Ascending aorta (tissue), 2 donors: Measurements from ENCODE around the gene WDR70. TPM values are rescaled to one million over a fixed set of nuclear protein-coding genes. Genes with fewer than 3 reads are reported as not detected.

Source experiments
- DNase-seq, 2 donors: peaks; one replicate each; pipeline ENCODE4 v3.0.0-alpha.2; 2019; ENCODE audit warnings: low spot score in 2 of 2
- H3K27ac ChIP-seq, 2 donors: fragments of 200-600 bp; sonication (generic); one replicate each; pipeline ENCODE4 v1.5.1; 2016 to 2017; ENCODE audit warnings: mild to moderate bottlenecking in 1 of 2
- H3K27me3 ChIP-seq: fragments of 200-600 bp; sonication (generic); one replicate; pipeline ENCODE4 v1.5.1; 2017
- H3K36me3 ChIP-seq, 2 donors: fragments of 200-600 bp; sonication (generic); one replicate each; pipeline ENCODE4 v1.5.1; 2016
- H3K4me1 ChIP-seq, 2 donors: fragments of 200-600 bp; sonication (generic); one replicate each; pipeline ENCODE4 v1.5.1; 2016 to 2017; ENCODE audit warnings: mild to moderate bottlenecking in 1 of 2
- H3K4me3 ChIP-seq, 2 donors: fragments of 200-600 bp; sonication (generic); one replicate each; pipeline ENCODE4 v1.5.1; 2016 to 2017; ENCODE audit warnings: mild to moderate bottlenecking in 1 of 2
- H3K9me3 ChIP-seq, 2 donors: fragments of 200-600 bp; sonication (generic); one replicate each; pipeline ENCODE4 v1.5.1; 2016
- intact Hi-C: fragments of 100-400 bp; cut with DNase I; formaldehyde crosslinking; loops from one replicate; pipeline ENCODE4 v1.15.1; 2023
- total RNA-seq: library from RNA; depleted of rRNA; stranded (reverse); fragments of >200 nt; gene quantifications from one replicate; pipeline ENCODE4 v1.1.0, GENCODE V29; 2016
- TF ChIP-seq, protein P1 (sequence below), 3 experiments: fragments of 200-600 bp in 2 of 3; fragments of 450-650 bp in 1 of 3; sonication (generic) in 2 of 3; IDR thresholded peaks; one replicate each; pipeline ENCODE4 v1.5.1; 2016 to 2019; ENCODE audit warnings: antibody characterized with exemption in 3 of 3, mild to moderate bottlenecking in 1 of 3, moderate library complexity in 1 of 3

WDR70 gene
- total RNA-seq, 1 donor from 2014 or later = 8.7 TPM

DNA sequence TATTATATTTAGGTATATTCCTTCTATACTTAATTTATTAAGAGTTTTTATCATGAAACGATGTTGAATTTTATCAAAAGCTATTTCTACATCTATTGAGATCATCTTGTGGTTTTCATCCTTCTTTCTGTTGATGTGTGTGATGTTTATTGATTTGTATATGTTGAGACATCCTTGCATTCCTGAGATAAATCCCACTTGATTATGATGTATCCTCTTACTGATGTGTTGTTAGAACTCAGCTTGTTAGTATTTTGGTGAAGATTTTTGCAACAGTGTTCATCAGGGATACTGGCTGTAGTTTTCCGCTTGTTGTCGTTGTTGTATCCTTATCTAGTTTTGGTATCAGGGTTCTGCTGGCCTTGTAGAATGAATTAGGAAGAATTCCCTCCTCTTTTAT, 247.1 kb downstream of the WDR70 start:
- DNase-seq = no peak
- H3K27me3 ChIP-seq = no peaks in the 10 kb centered on the region
- peaks cover 0 to 34% of the 10 kb centered on the region in 2 donors for H3K9me3 ChIP-seq
- intact Hi-C loops = no loop called here
- no peaks in the 10 kb centered on the region for H3K4me1 ChIP-seq
- H3K4me3 ChIP-seq = no peak overlapping the region
- TF ChIP-seq, protein P1, sequence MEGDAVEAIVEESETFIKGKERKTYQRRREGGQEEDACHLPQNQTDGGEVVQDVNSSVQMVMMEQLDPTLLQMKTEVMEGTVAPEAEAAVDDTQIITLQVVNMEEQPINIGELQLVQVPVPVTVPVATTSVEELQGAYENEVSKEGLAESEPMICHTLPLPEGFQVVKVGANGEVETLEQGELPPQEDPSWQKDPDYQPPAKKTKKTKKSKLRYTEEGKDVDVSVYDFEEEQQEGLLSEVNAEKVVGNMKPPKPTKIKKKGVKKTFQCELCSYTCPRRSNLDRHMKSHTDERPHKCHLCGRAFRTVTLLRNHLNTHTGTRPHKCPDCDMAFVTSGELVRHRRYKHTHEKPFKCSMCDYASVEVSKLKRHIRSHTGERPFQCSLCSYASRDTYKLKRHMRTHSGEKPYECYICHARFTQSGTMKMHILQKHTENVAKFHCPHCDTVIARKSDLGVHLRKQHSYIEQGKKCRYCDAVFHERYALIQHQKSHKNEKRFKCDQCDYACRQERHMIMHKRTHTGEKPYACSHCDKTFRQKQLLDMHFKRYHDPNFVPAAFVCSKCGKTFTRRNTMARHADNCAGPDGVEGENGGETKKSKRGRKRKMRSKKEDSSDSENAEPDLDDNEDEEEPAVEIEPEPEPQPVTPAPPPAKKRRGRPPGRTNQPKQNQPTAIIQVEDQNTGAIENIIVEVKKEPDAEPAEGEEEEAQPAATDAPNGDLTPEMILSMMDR (IDR thresholded peaks at IDR 0.05) = no peak
- no peak overlapping the region for H3K27ac ChIP-seq
- H3K36me3 ChIP-seq = peaks cover 0 to 20% of the 10 kb centered on the region in 2 donors

DNA sequence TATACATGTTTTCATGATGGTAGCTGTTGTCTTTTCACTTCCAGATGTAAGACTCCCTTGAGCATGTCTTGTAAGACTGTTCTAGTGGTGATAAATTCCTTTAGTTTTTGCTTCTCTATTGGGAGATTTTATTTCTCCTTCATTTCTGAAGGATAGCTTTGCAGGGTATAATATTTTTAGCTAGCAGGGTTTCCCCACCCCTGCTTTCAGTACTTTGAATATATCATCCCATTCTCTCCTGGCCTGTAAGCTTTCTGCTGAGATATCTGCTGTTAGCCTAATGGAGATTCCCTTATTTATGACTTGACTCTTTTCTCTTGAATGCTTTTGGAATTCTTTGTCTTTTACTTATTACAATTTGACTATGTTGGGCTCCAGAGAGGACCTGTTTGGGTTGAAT, 249.8 kb downstream of the WDR70 start:
- no peaks in the 10 kb centered on the region for H3K27me3 ChIP-seq
- no peaks in the 10 kb centered on the region for H3K4me1 ChIP-seq
- H3K4me3 ChIP-seq = no peak overlapping the region
- TF ChIP-seq, protein P1 (IDR thresholded peaks at IDR 0.05) = no peak
- H3K9me3 ChIP-seq = peaks cover 0 to 34% of the 10 kb centered on the region in 2 donors
- H3K27ac ChIP-seq = no peak overlapping the region
- DNase-seq = no peak
- peaks cover 0 to 18% of the 10 kb centered on the region in 2 donors for H3K36me3 ChIP-seq
- intact Hi-C loops = no loop called here

- H3K4me1 ChIP-seq = no peaks in the 10 kb centered on the region
- TF ChIP-seq, protein P1 (IDR thresholded peaks at IDR 0.05) = no peak
- no peaks in the 10 kb centered on the region for H3K27me3 ChIP-seq
- no peak for DNase-seq
- peaks cover 0 to 26% of the 10 kb centered on the region in 2 donors for H3K9me3 ChIP-seq
- no peak overlapping the region for H3K27ac ChIP-seq
- peaks cover 0 to 13% of the 10 kb centered on the region in 2 donors for H3K36me3 ChIP-seq
- intact Hi-C loops = no loop called here
- no peak overlapping the region for H3K4me3 ChIP-seq
Observed at GRCh38 chr5:37631939-37632338, 252.8 kb downstream of the WDR70 start.

DNA sequence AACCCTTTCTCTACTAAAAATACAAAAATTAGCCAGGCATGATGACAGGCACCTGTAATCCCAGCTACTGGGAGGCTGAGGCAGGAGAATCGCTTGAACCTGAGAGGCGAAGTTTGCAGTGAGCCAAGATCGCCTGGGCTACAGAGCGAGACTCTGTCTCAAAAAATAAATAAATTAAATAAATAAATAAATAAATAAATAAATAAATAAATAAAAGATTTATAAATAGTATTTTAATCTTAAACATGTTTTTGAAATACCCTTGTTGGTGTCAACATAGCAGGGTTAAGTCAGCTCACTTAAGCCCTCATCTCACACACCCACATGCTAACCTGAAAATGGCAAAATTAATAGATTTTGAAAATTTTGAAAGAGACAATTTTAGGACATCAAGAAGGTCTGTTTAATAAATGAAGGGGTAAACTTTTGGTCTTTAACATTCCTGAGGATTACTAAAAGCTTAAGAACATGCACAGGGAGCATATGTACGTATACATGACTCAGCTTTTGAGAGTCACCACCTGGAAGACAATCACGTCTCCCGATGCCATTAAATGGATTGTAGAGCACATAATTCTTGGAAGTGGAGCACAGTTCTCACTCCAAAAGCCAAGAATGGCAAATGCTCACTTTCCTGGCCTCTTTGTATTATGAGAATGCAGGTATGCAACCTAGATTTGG, 258.2 kb downstream of the WDR70 start:
- no peaks in the 10 kb centered on the region for H3K36me3 ChIP-seq
- no peaks in the 10 kb centered on the region for H3K27me3 ChIP-seq
- TF ChIP-seq, protein P1 (IDR thresholded peaks at IDR 0.05) = no peak
- H3K4me3 ChIP-seq = no peak overlapping the region
- no peak overlapping the region for H3K27ac ChIP-seq
- no peaks in the 10 kb centered on the region for H3K4me1 ChIP-seq
- intact Hi-C loops = no loop called here
- no peak for DNase-seq
- no peaks in the 10 kb centered on the region for H3K9me3 ChIP-seq

DNA sequence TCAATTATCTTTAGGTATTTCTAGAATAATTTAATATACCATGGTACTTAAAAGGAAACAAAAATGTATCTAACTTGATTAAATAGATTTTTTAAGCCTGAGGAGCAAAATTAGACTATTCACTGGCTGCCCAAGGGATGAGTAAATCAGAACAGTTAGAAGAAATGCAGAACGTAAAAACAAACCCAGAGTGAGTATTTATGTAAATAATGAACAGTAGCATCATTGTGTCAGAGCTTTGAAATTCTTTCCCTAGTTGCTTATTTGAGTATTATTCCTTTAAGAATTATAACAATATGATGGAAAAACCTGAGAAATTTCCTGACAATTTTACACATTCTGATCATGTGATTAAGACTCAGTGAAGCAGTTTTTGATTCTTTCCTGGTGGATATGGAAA, 259.8 kb downstream of the WDR70 start:
- no peak for DNase-seq
- TF ChIP-seq, protein P1 (IDR thresholded peaks at IDR 0.05) = no peak
- Histone ChIP-seq H3K9me3 (no peaks in the 10 kb centered on the region), H3K27ac (no peak overlapping the region), H3K27me3 (no peaks in the 10 kb centered on the region), H3K4me3 (no peak overlapping the region), H3K4me1 (no peaks in the 10 kb centered on the region), H3K36me3 (no peaks in the 10 kb centered on the region)
- intact Hi-C loops = no loop called here
